Gastroesophageal sphincter (tissue), 3 donors: Measurements from ENCODE around the gene TMEM222.

Source experiments
- EP300 ChIP-seq: sonication (generic); formaldehyde crosslinking; IDR thresholded peaks from one replicate; pipeline ENCODE4 v1.6.1; 2017; ENCODE audit warnings: antibody characterized with exemption, mild to moderate bottlenecking
- POLR2A ChIP-seq, 2 donors: fragments of 450-650 bp; IDR thresholded peaks; one replicate each; pipeline ENCODE4 v1.6.1; 2017; ENCODE audit warnings: antibody characterized with exemption in 2 of 2, mild to moderate bottlenecking in 2 of 2, moderate library complexity in 1 of 2
- POLR2AphosphoS5 ChIP-seq: sonication (generic); formaldehyde crosslinking; IDR thresholded peaks from one replicate; pipeline ENCODE4 v1.6.1; 2017; ENCODE audit warnings: antibody characterized with exemption
- TF ChIP-seq, protein P1 (sequence below), 4 experiments: fragments of 200-600 bp in 2 of 4; fragments of 450-650 bp in 2 of 4; sonication (generic) in 1 of 4; IDR thresholded peaks; one replicate each; pipeline ENCODE4 v1.5.1; 2017 to 2019; ENCODE audit warnings: antibody characterized with exemption in 4 of 4, mild to moderate bottlenecking in 2 of 4, moderate library complexity in 2 of 4

GRCh38 chr1:27293915-27294314 is 28.0 kb upstream of the TMEM222 start:
- TF ChIP-seq POLR2A (IDR thresholded peaks at IDR 0.05) (no peak), POLR2AphosphoS5 (no peak), EP300 (no peak)
- TF ChIP-seq, protein P1, sequence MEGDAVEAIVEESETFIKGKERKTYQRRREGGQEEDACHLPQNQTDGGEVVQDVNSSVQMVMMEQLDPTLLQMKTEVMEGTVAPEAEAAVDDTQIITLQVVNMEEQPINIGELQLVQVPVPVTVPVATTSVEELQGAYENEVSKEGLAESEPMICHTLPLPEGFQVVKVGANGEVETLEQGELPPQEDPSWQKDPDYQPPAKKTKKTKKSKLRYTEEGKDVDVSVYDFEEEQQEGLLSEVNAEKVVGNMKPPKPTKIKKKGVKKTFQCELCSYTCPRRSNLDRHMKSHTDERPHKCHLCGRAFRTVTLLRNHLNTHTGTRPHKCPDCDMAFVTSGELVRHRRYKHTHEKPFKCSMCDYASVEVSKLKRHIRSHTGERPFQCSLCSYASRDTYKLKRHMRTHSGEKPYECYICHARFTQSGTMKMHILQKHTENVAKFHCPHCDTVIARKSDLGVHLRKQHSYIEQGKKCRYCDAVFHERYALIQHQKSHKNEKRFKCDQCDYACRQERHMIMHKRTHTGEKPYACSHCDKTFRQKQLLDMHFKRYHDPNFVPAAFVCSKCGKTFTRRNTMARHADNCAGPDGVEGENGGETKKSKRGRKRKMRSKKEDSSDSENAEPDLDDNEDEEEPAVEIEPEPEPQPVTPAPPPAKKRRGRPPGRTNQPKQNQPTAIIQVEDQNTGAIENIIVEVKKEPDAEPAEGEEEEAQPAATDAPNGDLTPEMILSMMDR (IDR thresholded peaks at IDR 0.05): no peak
